HEK293 (cell line): Measurements from ENCODE around the gene SLC35D1.

ENCODE experiments used
- CTCF ChIA-PET: fragments of 350-600 bp; formaldehyde crosslinking; extraction: SDS; loops from one replicate; lab custom pipeline; 2021; ENCODE audit warnings: antibody characterized with exemption; lab: Yijun Ruan, JAX
- POLR2A ChIA-PET: fragments of 300-600 bp; formaldehyde crosslinking; extraction: SDS; loops from one replicate; lab custom pipeline; 2020; ENCODE audit warnings: antibody characterized with exemption, inconsistent platforms; lab: Yijun Ruan, JAX
- H3K27ac ChIP-seq: fragments of 200-500 bp; sonication (Bioruptor generic); 2 replicates; pipeline ENCODE4 v1.5.1; 2014; ENCODE audit warnings: low read depth, low read length, control low read depth, inconsistent platforms; ENCODE audit errors: extremely low read depth
- H3K36me3 ChIP-seq, 2 experiments: fragments of 200-500 bp in 1 of 2; sonication (Bioruptor generic) in 1 of 2; 1 replicate in 1 of 2; 2 replicates in 1 of 2; pipeline ENCODE4 v1.5.1; 2014 to 2017; ENCODE audit warnings: inconsistent platforms in 2 of 2, low read length in 2 of 2; ENCODE audit not compliant: control insufficient read depth in 2 of 2, insufficient read depth in 1 of 2
- H3K4me1 ChIP-seq: fragments of 200-500 bp; sonication (Bioruptor generic); 2 replicates; pipeline ENCODE4 v1.5.1; 2014; ENCODE audit warnings: mild to moderate bottlenecking, low read length, inconsistent platforms; ENCODE audit not compliant: control insufficient read depth, insufficient read depth
- H3K4me3 ChIP-seq: 2 replicates; pipeline ENCODE4 v1.5.1; 2011; ENCODE audit warnings: low read depth, mild to moderate bottlenecking, control low read depth, low read length, moderate library complexity
- H3K9me3 ChIP-seq: fragments of 200-500 bp; sonication (Bioruptor generic); 2 replicates; pipeline ENCODE4 v1.5.1; 2014; ENCODE audit warnings: low read depth, low read length, inconsistent platforms; ENCODE audit not compliant: control insufficient read depth, insufficient read depth
- BCL11B ChIP-seq: fragments of 450-650 bp; formaldehyde crosslinking; IDR thresholded peaks from 2 replicates; pipeline ENCODE4 v1.5.1; 2016; ENCODE audit warnings: low read depth, missing biosample characterization, missing genetic modification characterization
- GLIS2 ChIP-seq: fragments of 450-650 bp; formaldehyde crosslinking; IDR thresholded peaks from 2 replicates; pipeline ENCODE4 v1.5.1; 2016; ENCODE audit warnings: missing biosample characterization, missing genetic modification characterization
- IKZF3 ChIP-seq: fragments of 450-650 bp; IDR thresholded peaks from 2 replicates; pipeline ENCODE4 v1.5.0; 2018; ENCODE audit warnings: missing biosample characterization, mild to moderate bottlenecking, missing genetic modification characterization, moderate library complexity
- KLF10 ChIP-seq: fragments of 450-650 bp; IDR thresholded peaks from 2 replicates; pipeline ENCODE4 v1.5.1; 2018; ENCODE audit warnings: missing biosample characterization, mild to moderate bottlenecking, missing genetic modification characterization
- KLF8 ChIP-seq: fragments of 450-650 bp; formaldehyde crosslinking; IDR thresholded peaks from 2 replicates; pipeline ENCODE4 v1.5.1; 2016; ENCODE audit warnings: missing biosample characterization, missing genetic modification characterization
- OSR2 ChIP-seq: fragments of 450-650 bp; formaldehyde crosslinking; IDR thresholded peaks from 2 replicates; pipeline ENCODE4 v1.5.1; 2016; ENCODE audit warnings: missing biosample characterization, missing genetic modification characterization
- PRDM1 ChIP-seq: fragments of 450-650 bp; formaldehyde crosslinking; IDR thresholded peaks from 2 replicates; pipeline ENCODE4; 2016; ENCODE audit warnings: missing biosample characterization, missing genetic modification characterization
- PRDM2 ChIP-seq: fragments of 450-650 bp; formaldehyde crosslinking; IDR thresholded peaks from 2 replicates; pipeline ENCODE4 v1.5.1; 2016; ENCODE audit warnings: missing biosample characterization, missing genetic modification characterization, borderline replicate concordance
- SP3 ChIP-seq: fragments of 450-650 bp; formaldehyde crosslinking; IDR thresholded peaks from 2 replicates; pipeline ENCODE4 v1.5.1; 2016; ENCODE audit warnings: missing biosample characterization, missing genetic modification characterization
- ZBTB1 ChIP-seq: fragments of 450-650 bp; formaldehyde crosslinking; IDR thresholded peaks from 2 replicates; pipeline ENCODE4 v1.5.1; 2016; ENCODE audit warnings: missing biosample characterization, missing genetic modification characterization
- ZBTB7A ChIP-seq: fragments of 450-650 bp; formaldehyde crosslinking; IDR thresholded peaks from 2 replicates; pipeline ENCODE4 v1.5.1; 2016; ENCODE audit warnings: low read depth, missing biosample characterization, missing genetic modification characterization
- ZFHX2 ChIP-seq: fragments of 450-650 bp; formaldehyde crosslinking; conservative IDR thresholded peaks from 2 replicates; pipeline ENCODE4 v1.5.1; 2016; ENCODE audit warnings: missing biosample characterization, missing genetic modification characterization
- ZIC2 ChIP-seq: fragments of 450-650 bp; formaldehyde crosslinking; IDR thresholded peaks from 2 replicates; pipeline ENCODE4 v1.5.1; 2016; ENCODE audit warnings: missing biosample characterization, missing genetic modification characterization
- ZNF184 ChIP-seq: fragments of 450-650 bp; IDR thresholded peaks from 2 replicates; pipeline ENCODE4 v1.5.1; 2018; ENCODE audit warnings: missing biosample characterization, mild to moderate bottlenecking, missing genetic modification characterization
- ZNF366 ChIP-seq: fragments of 450-650 bp; formaldehyde crosslinking; conservative IDR thresholded peaks from 2 replicates; pipeline ENCODE4 v1.5.1; 2016; ENCODE audit warnings: missing biosample characterization, missing genetic modification characterization
- ZNF510 ChIP-seq: fragments of 450-650 bp; formaldehyde crosslinking; IDR thresholded peaks from 2 replicates; pipeline ENCODE4 v1.5.1; 2018; ENCODE audit warnings: mild to moderate bottlenecking, missing genetic modification characterization, missing biosample characterization; ENCODE audit not compliant: insufficient replicate concordance
- ZNF529 ChIP-seq: fragments of 450-650 bp; formaldehyde crosslinking; IDR thresholded peaks from 2 replicates; pipeline ENCODE4 v1.5.1; 2017; ENCODE audit warnings: missing genetic modification characterization, missing biosample characterization; ENCODE audit not compliant: insufficient replicate concordance
- ZNF600 ChIP-seq: fragments of 450-650 bp; formaldehyde crosslinking; IDR thresholded peaks from 2 replicates; pipeline ENCODE4 v1.5.1; 2016; ENCODE audit warnings: missing biosample characterization, missing genetic modification characterization
- ZNF621 ChIP-seq: fragments of 450-650 bp; formaldehyde crosslinking; IDR thresholded peaks from 2 replicates; pipeline ENCODE4 v1.5.1; 2017; ENCODE audit warnings: missing biosample characterization, missing genetic modification characterization
- ZNF639 ChIP-seq: fragments of 450-650 bp; formaldehyde crosslinking; IDR thresholded peaks from 2 replicates; pipeline ENCODE4 v1.5.1; 2016; ENCODE audit warnings: missing biosample characterization, missing genetic modification characterization
- ZNF658 ChIP-seq: fragments of 450-650 bp; formaldehyde crosslinking; IDR thresholded peaks from 2 replicates; pipeline ENCODE4; 2016; ENCODE audit warnings: missing biosample characterization, missing genetic modification characterization
- ZNF768 ChIP-seq: fragments of 450-650 bp; formaldehyde crosslinking; IDR thresholded peaks from 2 replicates; pipeline ENCODE4 v1.5.1; 2018; ENCODE audit warnings: missing biosample characterization, mild to moderate bottlenecking, missing genetic modification characterization
- ZNF791 ChIP-seq: fragments of 450-650 bp; formaldehyde crosslinking; IDR thresholded peaks from 2 replicates; pipeline ENCODE4 v1.5.1; 2016; ENCODE audit warnings: missing biosample characterization, missing genetic modification characterization
- ZSCAN4 ChIP-seq: fragments of 450-650 bp; formaldehyde crosslinking; IDR thresholded peaks from 2 replicates; pipeline ENCODE4 v1.5.1; 2017; ENCODE audit warnings: missing biosample characterization, missing genetic modification characterization
- TF ChIP-seq, protein P1 (sequence below): fragments of 450-650 bp; formaldehyde crosslinking; IDR thresholded peaks from 2 replicates; pipeline ENCODE4 v1.5.1; 2016; ENCODE audit warnings: missing biosample characterization, missing genetic modification characterization
- TF ChIP-seq, protein P2 (sequence below): fragments of 450-650 bp; formaldehyde crosslinking; IDR thresholded peaks from 2 replicates; pipeline ENCODE4 v1.5.1; 2016; ENCODE audit warnings: missing biosample characterization, missing genetic modification characterization

Gene SLC35D1

GRCh38 chr1:67043366-67043765 lies 10.6 kb downstream of the SLC35D1 start:
- Histone ChIP-seq H3K27ac (no peak overlapping the region), H3K4me1 (no peaks in the 10 kb centered on the region), H3K9me3 (no peaks in the 10 kb centered on the region), H3K4me3 (no peak overlapping the region), H3K36me3 (peaks cover 52 to 96% of the 10 kb centered on the region in 2 experiments)
- CTCF ChIA-PET, result interaction anchor here (0.6 kb wide), 1 partner anchor 304 kb away, joined by 4 read pairs; no protein-coding TSS in a partner anchor
- POLR2A ChIA-PET, result no interaction called here
- no peak for TF ChIP-seq ZNF529
- no peak for TF ChIP-seq GLIS2 (tag by site-specific recombination)
- TF ChIP-seq ZNF510 (tag by site-specific recombination), result no peak
- TF ChIP-seq PRDM1, result no peak
- no peak for TF ChIP-seq ZSCAN4
- TF ChIP-seq SP3, result no peak
- no peak for TF ChIP-seq OSR2 (tag by site-specific recombination)
- TF ChIP-seq, protein P1, sequence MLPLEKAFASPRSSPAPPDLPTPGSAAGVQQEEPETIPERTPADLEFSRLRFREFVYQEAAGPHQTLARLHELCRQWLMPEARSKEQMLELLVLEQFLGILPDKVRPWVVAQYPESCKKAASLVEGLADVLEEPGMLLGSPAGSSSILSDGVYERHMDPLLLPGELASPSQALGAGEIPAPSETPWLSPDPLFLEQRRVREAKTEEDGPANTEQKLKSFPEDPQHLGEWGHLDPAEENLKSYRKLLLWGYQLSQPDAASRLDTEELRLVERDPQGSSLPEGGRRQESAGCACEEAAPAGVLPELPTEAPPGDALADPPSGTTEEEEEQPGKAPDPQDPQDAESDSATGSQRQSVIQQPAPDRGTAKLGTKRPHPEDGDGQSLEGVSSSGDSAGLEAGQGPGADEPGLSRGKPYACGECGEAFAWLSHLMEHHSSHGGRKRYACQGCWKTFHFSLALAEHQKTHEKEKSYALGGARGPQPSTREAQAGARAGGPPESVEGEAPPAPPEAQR (tag by site-specific recombination), result no peak
- no peak for TF ChIP-seq ZNF184 (tag by site-specific recombination)
- TF ChIP-seq ZFHX2, result no peak
- TF ChIP-seq, all 188 proteins: peak for 0

DNA sequence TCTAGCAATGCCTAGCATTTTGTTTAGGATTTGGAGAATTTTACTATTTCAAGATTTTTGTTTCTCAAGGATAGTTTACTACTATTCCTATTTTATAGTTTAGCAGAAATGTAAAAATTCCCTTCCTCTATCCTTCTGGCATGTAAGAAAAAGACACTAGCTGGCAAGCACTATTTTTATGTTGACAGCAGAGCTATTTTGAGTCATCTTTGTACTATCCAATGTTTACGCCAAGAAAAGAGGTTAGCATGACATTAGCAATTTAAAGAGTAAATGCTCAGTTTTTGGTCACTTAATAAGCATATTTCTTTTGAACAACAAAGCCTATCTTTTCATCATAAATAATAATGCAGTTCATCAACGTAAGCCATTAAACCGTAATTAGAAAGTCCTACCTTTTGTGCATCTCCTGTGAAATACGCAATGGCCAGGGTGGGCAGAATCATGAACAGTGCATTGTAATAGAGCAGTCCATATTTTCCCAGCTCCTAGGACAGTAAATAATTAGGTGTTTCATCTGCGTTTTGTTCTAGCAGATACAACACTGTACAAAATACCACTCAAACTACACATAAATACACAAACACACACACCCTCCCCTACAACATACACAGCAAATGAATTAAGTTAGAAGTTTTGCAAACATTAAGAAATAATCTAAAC lies 12.0 kb downstream of the SLC35D1 start:
- Histone ChIP-seq H3K4me1 (no peaks in the 10 kb centered on the region), H3K4me3 (no peak overlapping the region), H3K36me3 (peaks cover 48 to 95% of the 10 kb centered on the region in 2 experiments), H3K9me3 (no peaks in the 10 kb centered on the region), H3K27ac (no peak overlapping the region)
- ChIA-PET POLR2A (no interaction called here), CTCF (no interaction called here)
- TF ChIP-seq ZIC2 (tag by site-specific recombination), result no peak
- TF ChIP-seq ZNF768, result no peak
- TF ChIP-seq ZNF639 (tag by site-specific recombination), result no peak
- TF ChIP-seq KLF8 (tag by site-specific recombination), result no peak
- TF ChIP-seq, protein P2, sequence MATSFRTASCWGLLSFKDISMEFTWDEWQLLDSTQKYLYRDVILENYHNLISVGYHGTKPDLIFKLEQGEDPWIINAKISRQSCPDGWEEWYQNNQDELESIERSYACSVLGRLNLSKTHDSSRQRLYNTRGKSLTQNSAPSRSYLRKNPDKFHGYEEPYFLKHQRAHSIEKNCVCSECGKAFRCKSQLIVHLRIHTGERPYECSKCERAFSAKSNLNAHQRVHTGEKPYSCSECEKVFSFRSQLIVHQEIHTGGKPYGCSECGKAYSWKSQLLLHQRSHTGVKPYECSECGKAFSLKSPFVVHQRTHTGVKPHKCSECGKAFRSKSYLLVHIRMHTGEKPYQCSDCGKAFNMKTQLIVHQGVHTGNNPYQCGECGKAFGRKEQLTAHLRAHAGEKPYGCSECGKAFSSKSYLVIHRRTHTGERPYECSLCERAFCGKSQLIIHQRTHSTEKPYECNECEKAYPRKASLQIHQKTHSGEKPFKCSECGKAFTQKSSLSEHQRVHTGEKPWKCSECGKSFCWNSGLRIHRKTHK (tag by site-specific recombination), result no peak
- TF ChIP-seq ZNF621 (tag by site-specific recombination), result no peak
- TF ChIP-seq KLF10 (tag by site-specific recombination), result no peak
- no peak for TF ChIP-seq ZNF366 (tag by site-specific recombination)
- no peak for TF ChIP-seq ZNF791 (tag by site-specific recombination)
- TF ChIP-seq BCL11B, result no peak
- no peak for TF ChIP-seq PRDM2 (tag by site-specific recombination)
- no peak for TF ChIP-seq ZBTB7A (tag by site-specific recombination)
- TF ChIP-seq ZBTB1 (tag by site-specific recombination), result no peak
- TF ChIP-seq IKZF3 (tag by site-specific recombination), result no peak
- no peak for TF ChIP-seq ZNF658 (tag by site-specific recombination)
- TF ChIP-seq ZNF600 (tag by site-specific recombination), result no peak
